ENCODE data around the gene ATF6. TPM values are rescaled to one million over a fixed set of nuclear protein-coding genes. Genes with fewer than 3 reads are reported as not detected.

The ATF6 gene
- total RNA-seq, 2 experiments from 2014 or later: 16.2 to 17.1 TPM

- Mint-ChIP-seq H3K4me3 (no peak overlapping the region), H3K27me3 (peaks cover 27% of the 10 kb centered on the region)
Measured at GRCh38 chr1:161720422-161720821, 45.7 kb upstream of the ATF6 start.

GRCh38 chr1:161720956-161721737, 45.0 kb upstream of the ATF6 start, which contains the start of gene FCRLB:
Gene FCRLB, plus strand, starts transcription at chr1:161721544. Its CDS starts 1,129 bp downstream, at chr1:161722673.
- ATAC-seq (ENCODE audit: poor library complexity) (no peak), DNase-seq (no peak)
- Mint-ChIP-seq H3K4me1 (ENCODE audit: low read depth) (peaks cover 13% of the 10 kb centered on the region), H3K27ac (no peak within 1 kb of the TSS), H3K4me3 (no peak within 1 kb of the TSS), H3K27me3 (peaks cover 21% of the 10 kb centered on the region), H3K9me3 (no peaks in the 10 kb centered on the region), H3K36me3 (ENCODE audit: low read depth) (no peaks in the 10 kb centered on the region)
- H3K4me3 ChIP-seq (ENCODE audit: low read length): no peak within 1 kb of the TSS
- H3K4me1 ChIP-seq (ENCODE audit: insufficient read depth, low read length): peaks cover 8% of the 10 kb centered on the region
- H3K9me3 ChIP-seq (ENCODE audit: control insufficient read depth in 1 of 2, insufficient read depth in 1 of 2, low read length in 2 of 2): no peaks in the 10 kb centered on the region
- peaks cover 0 to 3% of the 10 kb centered on the region in 2 experiments for H3K27me3 ChIP-seq (ENCODE audit: control insufficient read depth in 1 of 2, insufficient read depth in 2 of 2, low read length in 2 of 2)
- intact Hi-C loops (cut with DNase I, micrococcal nuclease): no loop called here
- ChIA-PET CTCF (no interaction called here), POLR2A (no interaction called here)
- no peak for TF ChIP-seq CTCF (IDR thresholded peaks at IDR 0.05)
- no peaks in the 10 kb centered on the region for H3K36me3 ChIP-seq (ENCODE audit: insufficient read depth, low read length)
- no peak within 1 kb of the TSS for H3K27ac ChIP-seq (ENCODE audit: low read depth in 1 of 2, low read length in 2 of 2)

More at GRCh38 chr1:161720422-161720821, 45.7 kb upstream of the ATF6 start:
- H3K9me3 ChIP-seq (ENCODE audit: control insufficient read depth in 1 of 2, insufficient read depth in 1 of 2, low read length in 2 of 2): no peaks in the 10 kb centered on the region
- intact Hi-C loops (cut with DNase I, micrococcal nuclease): no loop called here
- DNase-seq (no peak), ATAC-seq (ENCODE audit: poor library complexity) (no peak)
- no peak overlapping the region for H3K4me3 ChIP-seq (ENCODE audit: low read length)
- no peak overlapping the region for H3K27ac Mint-ChIP-seq
- no peaks in the 10 kb centered on the region for H3K27me3 ChIP-seq (ENCODE audit: control insufficient read depth in 1 of 2, insufficient read depth in 2 of 2, low read length in 2 of 2)
- ChIA-PET POLR2A (no interaction called here), CTCF (no interaction called here)
- H3K9me3 Mint-ChIP-seq: no peaks in the 10 kb centered on the region
- H3K36me3 ChIP-seq (ENCODE audit: insufficient read depth, low read length): no peaks in the 10 kb centered on the region
- no peaks in the 10 kb centered on the region for H3K36me3 Mint-ChIP-seq (ENCODE audit: low read depth)
- H3K4me1 ChIP-seq (ENCODE audit: insufficient read depth, low read length): peaks cover under 1% of the 10 kb centered on the region
- TF ChIP-seq CTCF (IDR thresholded peaks at IDR 0.05): no peak
- peaks cover 6% of the 10 kb centered on the region for H3K4me1 Mint-ChIP-seq (ENCODE audit: low read depth)
- H3K27ac ChIP-seq (ENCODE audit: low read depth in 1 of 2, low read length in 2 of 2): no peak overlapping the region

GRCh38 chr1:161721738-161722343, 44.3 kb upstream of the ATF6 start:
- no peak overlapping the region for H3K27ac Mint-ChIP-seq
- CTCF ChIA-PET: no interaction called here
- H3K4me3 Mint-ChIP-seq: no peak overlapping the region
- no peaks in the 10 kb centered on the region for H3K36me3 ChIP-seq (ENCODE audit: insufficient read depth, low read length)
- ATAC-seq (ENCODE audit: poor library complexity): no peak
- H3K27me3 ChIP-seq (ENCODE audit: control insufficient read depth in 1 of 2, insufficient read depth in 2 of 2, low read length in 2 of 2): peaks cover 0 to 3% of the 10 kb centered on the region in 2 experiments
- peaks cover 14% of the 10 kb centered on the region for H3K4me1 Mint-ChIP-seq (ENCODE audit: low read depth)
- H3K27ac ChIP-seq (ENCODE audit: low read depth in 1 of 2, low read length in 2 of 2): no peak overlapping the region
- H3K4me3 ChIP-seq (ENCODE audit: low read length): no peak overlapping the region
- peak in 2 of 14 experiments; percentile 55 to 64 for DNase-seq
- intact Hi-C loops (cut with DNase I, micrococcal nuclease): no loop called here
- H3K36me3 Mint-ChIP-seq (ENCODE audit: low read depth): no peaks in the 10 kb centered on the region
- no peaks in the 10 kb centered on the region for H3K9me3 ChIP-seq (ENCODE audit: control insufficient read depth in 1 of 2, insufficient read depth in 1 of 2, low read length in 2 of 2)
- peaks cover 10% of the 10 kb centered on the region for H3K4me1 ChIP-seq (ENCODE audit: insufficient read depth, low read length)
- no peak for TF ChIP-seq CTCF (IDR thresholded peaks at IDR 0.05)
- POLR2A ChIA-PET: no interaction called here
- H3K9me3 Mint-ChIP-seq: no peaks in the 10 kb centered on the region
- peaks cover 21% of the 10 kb centered on the region for H3K27me3 Mint-ChIP-seq
